ENCODE results near the gene BORA. TPM values are rescaled to one million over a fixed set of nuclear protein-coding genes. Genes with fewer than 3 reads are reported as not detected.

The BORA gene
- total and polyA plus RNA-seq, 2 experiments from 2014 or later: 12.0 to 23.9 TPM

DNA sequence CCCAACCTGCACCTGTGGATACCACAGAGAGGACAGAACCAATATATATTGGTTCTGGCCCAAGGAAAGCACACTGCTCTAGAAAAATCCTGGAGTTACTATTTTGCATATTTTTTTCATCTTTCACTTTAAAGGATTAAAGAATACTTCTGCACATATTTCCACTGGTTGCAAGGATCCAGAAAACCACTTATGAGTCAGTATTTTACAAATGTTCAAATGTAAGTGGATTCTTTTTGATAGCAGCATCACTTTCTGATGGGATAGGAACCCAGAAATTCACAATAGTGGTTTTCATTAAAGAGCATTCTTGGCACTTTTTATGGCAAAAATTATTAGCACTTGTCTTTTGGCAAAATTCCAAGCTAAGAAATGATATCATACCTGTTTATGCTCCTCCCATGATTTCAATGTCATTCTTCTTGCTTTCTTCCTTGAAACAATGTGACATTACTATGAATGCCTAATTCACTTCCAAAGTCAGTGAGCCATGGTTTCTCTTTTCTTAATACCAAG, 38.5 kb upstream of the BORA start:
- Mint-ChIP-seq H3K36me3 (ENCODE audit: low read depth) (peaks cover 21% of the 10 kb centered on the region), H3K4me1 (no peaks in the 10 kb centered on the region), H3K4me3 (no peak overlapping the region), H3K9me3 (peaks cover 36% of the 10 kb centered on the region), H3K27ac (no peak overlapping the region), H3K27me3 (ENCODE audit: insufficient read depth, low read depth, poor library complexity) (peaks cover 4% of the 10 kb centered on the region)
- no peaks in the 10 kb centered on the region for H4K20me1 ChIP-seq (replicated peaks; ENCODE audit: insufficient read depth)
- ATAC-seq: no peak
- 0 out of 2 replicates have a peak, but pooled peaks cover 7% of the 10 kb centered on the region for H3K36me3 ChIP-seq (ENCODE audit: insufficient read depth)
- no peak overlapping the region for H2AFZ ChIP-seq
- H3K27ac ChIP-seq (ENCODE audit: low read depth): no peak overlapping the region
- no peak overlapping the region for H3K4me2 ChIP-seq
- no peaks in the 10 kb centered on the region for H3F3A ChIP-seq (replicated peaks; ENCODE audit: low read depth)
- DNase-seq (ENCODE audit: low spot score): no peak
- no peaks in the 10 kb centered on the region for H3K27me3 ChIP-seq (ENCODE audit: insufficient read depth)
- H3K4me1 ChIP-seq (ENCODE audit: insufficient read depth): no peaks in the 10 kb centered on the region
- no peaks in the 10 kb centered on the region for H3K79me2 ChIP-seq (replicated peaks; ENCODE audit: insufficient read depth)
- no peak overlapping the region for H3K4me3 ChIP-seq
- TF ChIP-seq ZNF331 (CRISPR knock-in tag; IDR thresholded peaks at IDR 0.05; ENCODE audit: low read depth) (no peak), JUNB (IDR thresholded peaks at IDR 0.05; ENCODE audit: unreplicated experiment) (no peak), EZH2phosphoT487 (IDR thresholded peaks at IDR 0.05; ENCODE audit: unreplicated experiment) (no peak), STAT1 (IDR thresholded peaks at IDR 0.05; ENCODE audit: unreplicated experiment) (no peak), POLR2AphosphoS5 (IDR thresholded peaks at IDR 0.05; ENCODE audit: low read depth) (no peak), NANOG (IDR thresholded peaks at IDR 0.05; ENCODE audit: borderline replicate concordance) (no peak), CREB1 (CRISPR knock-in tag; IDR thresholded peaks at IDR 0.05; ENCODE audit: low read depth) (no peak), EZH2 (IDR thresholded peaks at IDR 0.05; ENCODE audit: low read depth, unreplicated experiment) (no peak)
- TF ChIP-seq, protein P1, sequence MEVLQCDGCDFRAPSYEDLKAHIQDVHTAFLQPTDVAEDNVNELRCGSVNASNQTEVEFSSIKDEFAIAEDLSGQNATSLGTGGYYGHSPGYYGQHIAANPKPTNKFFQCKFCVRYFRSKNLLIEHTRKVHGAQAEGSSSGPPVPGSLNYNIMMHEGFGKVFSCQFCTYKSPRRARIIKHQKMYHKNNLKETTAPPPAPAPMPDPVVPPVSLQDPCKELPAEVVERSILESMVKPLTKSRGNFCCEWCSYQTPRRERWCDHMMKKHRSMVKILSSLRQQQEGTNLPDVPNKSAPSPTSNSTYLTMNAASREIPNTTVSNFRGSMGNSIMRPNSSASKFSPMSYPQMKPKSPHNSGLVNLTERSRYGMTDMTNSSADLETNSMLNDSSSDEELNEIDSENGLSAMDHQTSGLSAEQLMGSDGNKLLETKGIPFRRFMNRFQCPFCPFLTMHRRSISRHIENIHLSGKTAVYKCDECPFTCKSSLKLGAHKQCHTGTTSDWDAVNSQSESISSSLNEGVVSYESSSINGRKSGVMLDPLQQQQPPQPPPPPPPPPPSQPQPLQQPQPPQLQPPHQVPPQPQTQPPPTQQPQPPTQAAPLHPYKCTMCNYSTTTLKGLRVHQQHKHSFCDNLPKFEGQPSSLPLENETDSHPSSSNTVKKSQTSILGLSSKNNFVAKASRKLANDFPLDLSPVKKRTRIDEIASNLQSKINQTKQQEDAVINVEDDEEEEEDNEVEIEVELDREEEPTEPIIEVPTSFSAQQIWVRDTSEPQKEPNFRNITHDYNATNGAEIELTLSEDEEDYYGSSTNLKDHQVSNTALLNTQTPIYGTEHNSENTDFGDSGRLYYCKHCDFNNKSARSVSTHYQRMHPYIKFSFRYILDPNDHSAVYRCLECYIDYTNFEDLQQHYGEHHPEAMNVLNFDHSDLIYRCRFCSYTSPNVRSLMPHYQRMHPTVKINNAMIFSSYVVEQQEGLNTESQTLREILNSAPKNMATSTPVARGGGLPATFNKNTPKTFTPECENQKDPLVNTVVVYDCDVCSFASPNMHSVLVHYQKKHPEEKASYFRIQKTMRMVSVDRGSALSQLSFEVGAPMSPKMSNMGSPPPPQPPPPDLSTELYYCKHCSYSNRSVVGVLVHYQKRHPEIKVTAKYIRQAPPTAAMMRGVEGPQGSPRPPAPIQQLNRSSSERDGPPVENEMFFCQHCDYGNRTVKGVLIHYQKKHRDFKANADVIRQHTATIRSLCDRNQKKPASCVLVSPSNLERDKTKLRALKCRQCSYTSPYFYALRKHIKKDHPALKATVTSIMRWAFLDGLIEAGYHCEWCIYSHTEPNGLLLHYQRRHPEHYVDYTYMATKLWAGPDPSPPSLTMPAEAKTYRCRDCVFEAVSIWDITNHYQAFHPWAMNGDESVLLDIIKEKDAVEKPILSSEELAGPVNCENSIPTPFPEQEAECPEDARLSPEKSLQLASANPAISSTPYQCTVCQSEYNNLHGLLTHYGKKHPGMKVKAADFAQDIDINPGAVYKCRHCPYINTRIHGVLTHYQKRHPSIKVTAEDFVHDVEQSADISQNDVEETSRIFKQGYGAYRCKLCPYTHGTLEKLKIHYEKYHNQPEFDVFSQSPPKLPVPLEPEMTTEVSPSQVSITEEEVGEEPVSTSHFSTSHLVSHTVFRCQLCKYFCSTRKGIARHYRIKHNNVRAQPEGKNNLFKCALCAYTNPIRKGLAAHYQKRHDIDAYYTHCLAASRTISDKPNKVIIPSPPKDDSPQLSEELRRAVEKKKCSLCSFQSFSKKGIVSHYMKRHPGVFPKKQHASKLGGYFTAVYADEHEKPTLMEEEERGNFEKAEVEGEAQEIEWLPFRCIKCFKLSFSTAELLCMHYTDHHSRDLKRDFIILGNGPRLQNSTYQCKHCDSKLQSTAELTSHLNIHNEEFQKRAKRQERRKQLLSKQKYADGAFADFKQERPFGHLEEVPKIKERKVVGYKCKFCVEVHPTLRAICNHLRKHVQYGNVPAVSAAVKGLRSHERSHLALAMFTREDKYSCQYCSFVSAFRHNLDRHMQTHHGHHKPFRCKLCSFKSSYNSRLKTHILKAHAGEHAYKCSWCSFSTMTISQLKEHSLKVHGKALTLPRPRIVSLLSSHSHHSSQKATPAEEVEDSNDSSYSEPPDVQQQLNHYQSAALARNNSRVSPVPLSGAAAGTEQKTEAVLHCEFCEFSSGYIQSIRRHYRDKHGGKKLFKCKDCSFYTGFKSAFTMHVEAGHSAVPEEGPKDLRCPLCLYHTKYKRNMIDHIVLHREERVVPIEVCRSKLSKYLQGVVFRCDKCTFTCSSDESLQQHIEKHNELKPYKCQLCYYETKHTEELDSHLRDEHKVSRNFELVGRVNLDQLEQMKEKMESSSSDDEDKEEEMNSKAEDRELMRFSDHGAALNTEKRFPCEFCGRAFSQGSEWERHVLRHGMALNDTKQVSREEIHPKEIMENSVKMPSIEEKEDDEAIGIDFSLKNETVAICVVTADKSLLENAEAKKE (CRISPR knock-in tag; IDR thresholded peaks at IDR 0.05): no peak
- TF ChIP-seq, protein P2, sequence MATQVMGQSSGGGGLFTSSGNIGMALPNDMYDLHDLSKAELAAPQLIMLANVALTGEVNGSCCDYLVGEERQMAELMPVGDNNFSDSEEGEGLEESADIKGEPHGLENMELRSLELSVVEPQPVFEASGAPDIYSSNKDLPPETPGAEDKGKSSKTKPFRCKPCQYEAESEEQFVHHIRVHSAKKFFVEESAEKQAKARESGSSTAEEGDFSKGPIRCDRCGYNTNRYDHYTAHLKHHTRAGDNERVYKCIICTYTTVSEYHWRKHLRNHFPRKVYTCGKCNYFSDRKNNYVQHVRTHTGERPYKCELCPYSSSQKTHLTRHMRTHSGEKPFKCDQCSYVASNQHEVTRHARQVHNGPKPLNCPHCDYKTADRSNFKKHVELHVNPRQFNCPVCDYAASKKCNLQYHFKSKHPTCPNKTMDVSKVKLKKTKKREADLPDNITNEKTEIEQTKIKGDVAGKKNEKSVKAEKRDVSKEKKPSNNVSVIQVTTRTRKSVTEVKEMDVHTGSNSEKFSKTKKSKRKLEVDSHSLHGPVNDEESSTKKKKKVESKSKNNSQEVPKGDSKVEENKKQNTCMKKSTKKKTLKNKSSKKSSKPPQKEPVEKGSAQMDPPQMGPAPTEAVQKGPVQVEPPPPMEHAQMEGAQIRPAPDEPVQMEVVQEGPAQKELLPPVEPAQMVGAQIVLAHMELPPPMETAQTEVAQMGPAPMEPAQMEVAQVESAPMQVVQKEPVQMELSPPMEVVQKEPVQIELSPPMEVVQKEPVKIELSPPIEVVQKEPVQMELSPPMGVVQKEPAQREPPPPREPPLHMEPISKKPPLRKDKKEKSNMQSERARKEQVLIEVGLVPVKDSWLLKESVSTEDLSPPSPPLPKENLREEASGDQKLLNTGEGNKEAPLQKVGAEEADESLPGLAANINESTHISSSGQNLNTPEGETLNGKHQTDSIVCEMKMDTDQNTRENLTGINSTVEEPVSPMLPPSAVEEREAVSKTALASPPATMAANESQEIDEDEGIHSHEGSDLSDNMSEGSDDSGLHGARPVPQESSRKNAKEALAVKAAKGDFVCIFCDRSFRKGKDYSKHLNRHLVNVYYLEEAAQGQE (IDR thresholded peaks at IDR 0.05; ENCODE audit: unreplicated experiment): no peak
- TF ChIP-seq, protein P3, sequence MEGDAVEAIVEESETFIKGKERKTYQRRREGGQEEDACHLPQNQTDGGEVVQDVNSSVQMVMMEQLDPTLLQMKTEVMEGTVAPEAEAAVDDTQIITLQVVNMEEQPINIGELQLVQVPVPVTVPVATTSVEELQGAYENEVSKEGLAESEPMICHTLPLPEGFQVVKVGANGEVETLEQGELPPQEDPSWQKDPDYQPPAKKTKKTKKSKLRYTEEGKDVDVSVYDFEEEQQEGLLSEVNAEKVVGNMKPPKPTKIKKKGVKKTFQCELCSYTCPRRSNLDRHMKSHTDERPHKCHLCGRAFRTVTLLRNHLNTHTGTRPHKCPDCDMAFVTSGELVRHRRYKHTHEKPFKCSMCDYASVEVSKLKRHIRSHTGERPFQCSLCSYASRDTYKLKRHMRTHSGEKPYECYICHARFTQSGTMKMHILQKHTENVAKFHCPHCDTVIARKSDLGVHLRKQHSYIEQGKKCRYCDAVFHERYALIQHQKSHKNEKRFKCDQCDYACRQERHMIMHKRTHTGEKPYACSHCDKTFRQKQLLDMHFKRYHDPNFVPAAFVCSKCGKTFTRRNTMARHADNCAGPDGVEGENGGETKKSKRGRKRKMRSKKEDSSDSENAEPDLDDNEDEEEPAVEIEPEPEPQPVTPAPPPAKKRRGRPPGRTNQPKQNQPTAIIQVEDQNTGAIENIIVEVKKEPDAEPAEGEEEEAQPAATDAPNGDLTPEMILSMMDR (conservative IDR thresholded peaks at IDR 0.05; ENCODE audit: low read depth in 2 of 2): no peak
- TF ChIP-seq, protein P4, sequence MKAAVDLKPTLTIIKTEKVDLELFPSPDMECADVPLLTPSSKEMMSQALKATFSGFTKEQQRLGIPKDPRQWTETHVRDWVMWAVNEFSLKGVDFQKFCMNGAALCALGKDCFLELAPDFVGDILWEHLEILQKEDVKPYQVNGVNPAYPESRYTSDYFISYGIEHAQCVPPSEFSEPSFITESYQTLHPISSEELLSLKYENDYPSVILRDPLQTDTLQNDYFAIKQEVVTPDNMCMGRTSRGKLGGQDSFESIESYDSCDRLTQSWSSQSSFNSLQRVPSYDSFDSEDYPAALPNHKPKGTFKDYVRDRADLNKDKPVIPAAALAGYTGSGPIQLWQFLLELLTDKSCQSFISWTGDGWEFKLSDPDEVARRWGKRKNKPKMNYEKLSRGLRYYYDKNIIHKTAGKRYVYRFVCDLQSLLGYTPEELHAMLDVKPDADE (IDR thresholded peaks at IDR 0.05): no peak
- H3K9me2 ChIP-seq (ENCODE audit: insufficient read depth): 0 out of 2 replicates have a peak, but pooled peaks cover 10% of the 10 kb centered on the region
